ENCODE data around the gene ADAM10.

Gene ADAM10

DNA sequence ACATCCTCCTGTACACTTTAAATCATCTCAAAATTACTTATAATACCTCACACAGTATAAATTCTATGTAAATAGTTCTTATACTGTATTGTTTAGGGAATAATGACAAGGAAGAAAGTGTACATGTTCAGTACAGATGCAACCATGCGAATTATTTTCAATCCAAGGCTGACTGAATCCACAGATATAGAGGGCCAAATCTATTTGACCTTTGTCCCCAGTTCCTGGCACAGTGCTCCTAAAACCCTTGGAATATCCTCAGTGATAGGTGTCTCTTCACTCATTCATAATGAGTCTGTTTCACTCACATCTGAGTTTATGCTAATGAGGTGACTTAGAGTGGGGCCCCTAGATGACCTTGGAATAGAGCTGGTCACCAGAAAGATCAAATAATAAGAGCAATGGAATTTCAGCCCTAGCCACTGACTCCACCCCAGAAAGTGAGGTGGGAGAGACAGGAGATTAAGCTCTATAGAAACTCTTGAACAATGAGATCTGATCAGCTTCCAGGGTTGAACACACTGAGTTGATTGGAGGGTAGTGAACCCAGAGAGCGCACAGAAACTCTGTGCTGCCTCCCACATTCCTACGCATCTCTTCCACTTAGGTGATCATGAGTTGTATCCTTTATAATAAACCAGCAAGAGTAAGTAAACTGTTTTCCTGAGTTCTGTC is 65.3 kb downstream of the ADAM10 start:
- H3K4me1 ChIP-seq (ENCODE audit: insufficient read depth, low read length, poor library complexity, severe bottlenecking) = peaks cover 8% of the 10 kb centered on the region
- H3K9me3 ChIP-seq (ENCODE audit: insufficient read depth, low read depth, low read length) = no peaks in the 10 kb centered on the region
- peaks cover 92% of the 10 kb centered on the region for H3K79me2 ChIP-seq (ENCODE audit: insufficient read depth, low read length)
- no peaks in the 10 kb centered on the region for H3F3A ChIP-seq (ENCODE audit: low read depth)
- H3K4me3 ChIP-seq (ENCODE audit: low read length, poor library complexity, severe bottlenecking) = no peak overlapping the region
- no peak overlapping the region for H2AFZ ChIP-seq (ENCODE audit: low read length)
- H3K4me2 ChIP-seq (ENCODE audit: low read depth, low read length, poor library complexity, severe bottlenecking) = no peak overlapping the region
- peaks cover 35% of the 10 kb centered on the region for H4K20me1 ChIP-seq (ENCODE audit: insufficient read depth, low read length, poor library complexity, severe bottlenecking)
- no peaks in the 10 kb centered on the region for H3K27me3 ChIP-seq (ENCODE audit: insufficient read depth, low read length, poor library complexity, severe bottlenecking)
- H3K9ac ChIP-seq (ENCODE audit: low read depth, low read length, poor library complexity, severe bottlenecking) = no peak overlapping the region
- H3K36me3 ChIP-seq (ENCODE audit: insufficient read depth, low read length) = peaks cover 24% of the 10 kb centered on the region
- no peaks in the 10 kb centered on the region for H3K9me2 ChIP-seq (replicated peaks; ENCODE audit: low read depth, low read length)
- TF ChIP-seq EZH2phosphoT487 (IDR thresholded peaks at IDR 0.05; ENCODE audit: borderline replicate concordance) = no peak
- TF ChIP-seq, protein P1, sequence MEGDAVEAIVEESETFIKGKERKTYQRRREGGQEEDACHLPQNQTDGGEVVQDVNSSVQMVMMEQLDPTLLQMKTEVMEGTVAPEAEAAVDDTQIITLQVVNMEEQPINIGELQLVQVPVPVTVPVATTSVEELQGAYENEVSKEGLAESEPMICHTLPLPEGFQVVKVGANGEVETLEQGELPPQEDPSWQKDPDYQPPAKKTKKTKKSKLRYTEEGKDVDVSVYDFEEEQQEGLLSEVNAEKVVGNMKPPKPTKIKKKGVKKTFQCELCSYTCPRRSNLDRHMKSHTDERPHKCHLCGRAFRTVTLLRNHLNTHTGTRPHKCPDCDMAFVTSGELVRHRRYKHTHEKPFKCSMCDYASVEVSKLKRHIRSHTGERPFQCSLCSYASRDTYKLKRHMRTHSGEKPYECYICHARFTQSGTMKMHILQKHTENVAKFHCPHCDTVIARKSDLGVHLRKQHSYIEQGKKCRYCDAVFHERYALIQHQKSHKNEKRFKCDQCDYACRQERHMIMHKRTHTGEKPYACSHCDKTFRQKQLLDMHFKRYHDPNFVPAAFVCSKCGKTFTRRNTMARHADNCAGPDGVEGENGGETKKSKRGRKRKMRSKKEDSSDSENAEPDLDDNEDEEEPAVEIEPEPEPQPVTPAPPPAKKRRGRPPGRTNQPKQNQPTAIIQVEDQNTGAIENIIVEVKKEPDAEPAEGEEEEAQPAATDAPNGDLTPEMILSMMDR (conservative IDR thresholded peaks at IDR 0.05; ENCODE audit: low read length) = no peak

DNA sequence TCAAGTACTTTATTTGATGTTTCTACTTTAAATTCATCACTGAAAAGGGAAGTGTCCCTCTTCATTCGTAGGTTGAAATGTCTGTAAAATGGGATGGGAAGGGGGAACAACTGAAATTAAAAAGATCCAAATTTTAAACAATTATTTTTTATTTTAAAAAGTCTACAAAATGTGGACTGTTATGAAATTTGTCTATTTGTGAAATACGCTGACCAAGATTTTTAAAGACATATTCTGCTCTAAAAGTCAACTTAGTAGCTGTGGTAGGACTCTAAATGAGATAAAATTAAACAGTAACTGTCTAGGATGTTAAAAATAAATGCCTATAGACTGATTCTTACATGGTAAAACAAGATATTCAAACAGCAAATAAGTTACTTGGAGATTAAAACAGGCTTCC is 67.3 kb downstream of the ADAM10 start:
- H3K9me2 ChIP-seq (replicated peaks; ENCODE audit: low read depth, low read length) = no peaks in the 10 kb centered on the region
- peak overlapping the region; percentile 18 for H3K9ac ChIP-seq (ENCODE audit: low read depth, low read length, poor library complexity, severe bottlenecking)
- peaks cover 88% of the 10 kb centered on the region for H3K79me2 ChIP-seq (ENCODE audit: insufficient read depth, low read length)
- H3K4me1 ChIP-seq (ENCODE audit: insufficient read depth, low read length, poor library complexity, severe bottlenecking) = peaks cover 8% of the 10 kb centered on the region
- no peak overlapping the region for H2AFZ ChIP-seq (ENCODE audit: low read length)
- peaks cover 33% of the 10 kb centered on the region for H4K20me1 ChIP-seq (ENCODE audit: insufficient read depth, low read length, poor library complexity, severe bottlenecking)
- H3K4me2 ChIP-seq (ENCODE audit: low read depth, low read length, poor library complexity, severe bottlenecking) = no peak overlapping the region
- H3K9me3 ChIP-seq (ENCODE audit: insufficient read depth, low read depth, low read length) = no peaks in the 10 kb centered on the region
- TF ChIP-seq EZH2phosphoT487 (IDR thresholded peaks at IDR 0.05; ENCODE audit: borderline replicate concordance) = no peak
- TF ChIP-seq, protein P1 (conservative IDR thresholded peaks at IDR 0.05; ENCODE audit: low read length) = no peak
- H3F3A ChIP-seq (ENCODE audit: low read depth) = no peaks in the 10 kb centered on the region
- peaks cover 35% of the 10 kb centered on the region for H3K36me3 ChIP-seq (ENCODE audit: insufficient read depth, low read length)
- no peak overlapping the region for H3K4me3 ChIP-seq (ENCODE audit: low read length, poor library complexity, severe bottlenecking)
- no peaks in the 10 kb centered on the region for H3K27me3 ChIP-seq (ENCODE audit: insufficient read depth, low read length, poor library complexity, severe bottlenecking)

DNA sequence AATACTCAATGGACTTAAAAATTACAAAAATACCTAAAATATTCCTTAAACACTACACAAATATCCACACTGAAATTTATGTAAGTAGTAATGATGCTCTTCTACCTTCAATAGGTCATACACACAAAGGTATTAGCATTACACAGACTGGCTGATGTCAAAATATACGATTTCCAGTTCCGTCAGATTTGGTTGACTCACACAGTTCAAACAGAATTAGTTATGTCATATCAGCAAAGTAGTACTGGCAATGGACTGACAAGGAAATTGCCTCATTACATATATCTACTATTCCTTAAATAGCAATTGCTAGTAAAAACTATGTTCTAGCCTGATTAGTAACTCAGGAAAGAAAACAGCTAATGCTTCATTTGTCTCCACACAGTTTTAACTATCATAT is 70.8 kb downstream of the ADAM10 start:
- H3K9me3 ChIP-seq (ENCODE audit: insufficient read depth, low read depth, low read length) = no peaks in the 10 kb centered on the region
- no peaks in the 10 kb centered on the region for H3K9me2 ChIP-seq (replicated peaks; ENCODE audit: low read depth, low read length)
- no peak overlapping the region for H3K4me3 ChIP-seq (ENCODE audit: low read length, poor library complexity, severe bottlenecking)
- peaks cover 52% of the 10 kb centered on the region for H3K36me3 ChIP-seq (ENCODE audit: insufficient read depth, low read length)
- no peak overlapping the region for H3K9ac ChIP-seq (ENCODE audit: low read depth, low read length, poor library complexity, severe bottlenecking)
- H3K27me3 ChIP-seq (ENCODE audit: insufficient read depth, low read length, poor library complexity, severe bottlenecking) = no peaks in the 10 kb centered on the region
- H3F3A ChIP-seq (ENCODE audit: low read depth) = no peaks in the 10 kb centered on the region
- H4K20me1 ChIP-seq (ENCODE audit: insufficient read depth, low read length, poor library complexity, severe bottlenecking) = peaks cover 28% of the 10 kb centered on the region
- H3K4me2 ChIP-seq (ENCODE audit: low read depth, low read length, poor library complexity, severe bottlenecking) = no peak overlapping the region
- H2AFZ ChIP-seq (ENCODE audit: low read length) = no peak overlapping the region
- TF ChIP-seq, protein P1 (conservative IDR thresholded peaks at IDR 0.05; ENCODE audit: low read length) = no peak
- TF ChIP-seq EZH2phosphoT487 (IDR thresholded peaks at IDR 0.05; ENCODE audit: borderline replicate concordance) = no peak
- peaks cover 62% of the 10 kb centered on the region for H3K79me2 ChIP-seq (ENCODE audit: insufficient read depth, low read length)
- H3K4me1 ChIP-seq (ENCODE audit: insufficient read depth, low read length, poor library complexity, severe bottlenecking) = peaks cover 8% of the 10 kb centered on the region

Data from Loucy (cell line).